ENCODE data around the gene GLI3. TPM values are rescaled to one million over a fixed set of nuclear protein-coding genes. Genes with fewer than 3 reads are reported as not detected.

The GLI3 gene
- polyA plus RNA-seq, 3 donors = 13.3 to 16.8 (median 16.5) TPM

GRCh38 chr7:42143711-42144600 is 93.1 kb downstream of the GLI3 start:
- no peak for DNase-seq

DNA sequence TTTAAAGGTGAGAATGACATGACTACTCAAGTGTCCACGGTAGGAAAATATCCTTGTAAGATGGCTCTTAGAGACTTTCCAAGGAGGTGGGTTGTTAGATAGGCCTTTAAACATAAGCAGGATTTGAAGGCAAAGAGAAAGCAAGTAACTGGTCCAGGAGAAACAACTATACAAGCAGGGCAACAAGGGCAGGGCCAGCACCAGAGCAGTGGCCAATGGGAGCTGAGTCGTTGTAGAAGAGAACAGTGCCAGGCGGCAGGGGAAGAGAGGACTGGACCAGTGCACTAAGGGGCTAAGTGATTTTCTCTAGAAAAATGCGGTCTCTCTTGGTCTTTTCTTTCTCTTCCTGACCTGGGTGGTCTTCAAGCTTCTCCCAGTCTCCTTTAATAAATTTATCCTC is 94.9 kb downstream of the GLI3 start:
- DNase-seq = no peak

GRCh38 chr7:42139751-42140150 is 97.3 kb downstream of the GLI3 start:
- DNase-seq = no peak

DNA sequence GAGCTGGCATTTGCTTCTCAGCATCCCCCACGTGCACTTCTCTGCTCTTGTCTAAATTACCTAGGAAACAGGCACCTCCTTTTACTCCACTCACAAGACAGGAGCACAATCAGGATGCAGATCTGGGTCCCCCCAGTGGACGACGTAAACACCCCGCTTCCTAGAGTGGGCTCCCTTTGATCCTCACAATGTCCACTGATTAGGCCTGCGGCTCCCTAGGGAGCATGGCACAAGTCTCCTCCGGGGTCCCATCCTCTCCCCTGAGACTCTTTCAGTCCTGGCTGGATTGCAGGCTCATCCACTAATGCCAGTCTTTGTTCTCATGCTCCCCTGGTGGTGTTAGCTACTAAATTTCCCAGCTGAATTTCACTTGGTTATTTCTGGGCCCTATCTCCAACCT is 98.3 kb downstream of the GLI3 start:
- DNase-seq = no peak

DNA sequence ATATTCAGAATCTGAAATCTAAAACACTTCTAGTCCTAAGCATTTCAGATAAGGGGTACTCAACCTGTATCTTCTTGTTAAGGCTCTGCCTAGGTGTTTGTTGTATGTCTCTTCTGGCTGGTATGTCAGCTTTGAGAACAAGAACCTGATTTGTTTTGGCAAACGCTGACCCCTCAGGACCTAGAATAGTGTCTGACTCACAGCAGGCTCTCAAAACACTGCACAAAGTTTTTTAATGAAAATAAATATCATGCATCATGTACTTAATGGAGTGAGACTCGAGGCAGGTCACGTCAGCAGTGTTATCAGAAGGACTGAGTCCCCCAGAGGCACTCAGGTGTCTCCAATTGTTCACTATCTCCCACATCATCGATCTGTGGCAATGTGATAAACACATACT is 99.1 kb downstream of the GLI3 start:
- DNase-seq = no peak

- no peak for DNase-seq
These were observed 99.6 kb downstream of the GLI3 start for GRCh38 chr7:42137431-42137830.

DNA sequence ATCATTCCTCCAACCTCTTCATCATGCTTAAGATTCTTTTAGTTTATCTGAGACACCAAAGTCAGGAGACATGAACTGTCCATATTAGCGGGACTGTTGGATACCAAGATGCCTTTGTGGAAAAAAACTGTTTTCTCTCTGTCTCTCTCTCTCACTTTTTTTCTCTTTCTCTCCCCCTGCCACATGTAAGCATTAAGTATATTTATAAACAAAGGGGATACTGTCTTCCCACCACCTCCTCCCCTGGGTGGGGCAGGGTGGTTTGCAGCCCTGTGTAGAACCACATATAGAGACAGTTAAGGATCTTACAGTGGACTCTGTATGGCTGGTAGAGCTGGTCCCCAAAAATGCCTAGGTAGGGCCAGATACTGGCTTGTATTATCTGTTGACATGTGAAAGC is 101.3 kb downstream of the GLI3 start:
- DNase-seq = no peak

GRCh38 chr7:42134276-42134876 is 102.6 kb downstream of the GLI3 start:
- no peak for DNase-seq

GRCh38 chr7:42133321-42133720 is 103.7 kb downstream of the GLI3 start:
- DNase-seq = no peak

DNA sequence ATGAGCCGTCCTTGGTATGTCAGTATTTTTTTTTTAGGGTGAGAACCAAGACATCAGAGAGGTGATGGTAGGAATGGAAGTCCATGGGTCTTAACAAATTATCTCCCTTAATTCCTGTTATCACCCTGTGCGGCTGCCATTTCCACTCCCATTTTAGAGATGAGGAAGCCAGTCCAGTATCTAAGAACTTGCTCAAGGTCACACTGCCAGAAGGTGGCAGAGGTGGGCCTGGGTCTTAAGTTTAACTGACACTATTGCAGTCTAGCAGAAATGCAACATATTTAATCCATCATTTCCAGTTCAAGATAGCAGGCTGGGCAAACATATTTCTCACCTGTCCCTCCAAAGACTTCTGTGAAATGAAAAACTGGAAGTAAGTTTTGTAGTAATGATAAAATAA is 108.3 kb downstream of the GLI3 start:
- no peak for DNase-seq

GRCh38 chr7:42127232-42127622 is 109.8 kb downstream of the GLI3 start:
- DNase-seq = no peak

DNA sequence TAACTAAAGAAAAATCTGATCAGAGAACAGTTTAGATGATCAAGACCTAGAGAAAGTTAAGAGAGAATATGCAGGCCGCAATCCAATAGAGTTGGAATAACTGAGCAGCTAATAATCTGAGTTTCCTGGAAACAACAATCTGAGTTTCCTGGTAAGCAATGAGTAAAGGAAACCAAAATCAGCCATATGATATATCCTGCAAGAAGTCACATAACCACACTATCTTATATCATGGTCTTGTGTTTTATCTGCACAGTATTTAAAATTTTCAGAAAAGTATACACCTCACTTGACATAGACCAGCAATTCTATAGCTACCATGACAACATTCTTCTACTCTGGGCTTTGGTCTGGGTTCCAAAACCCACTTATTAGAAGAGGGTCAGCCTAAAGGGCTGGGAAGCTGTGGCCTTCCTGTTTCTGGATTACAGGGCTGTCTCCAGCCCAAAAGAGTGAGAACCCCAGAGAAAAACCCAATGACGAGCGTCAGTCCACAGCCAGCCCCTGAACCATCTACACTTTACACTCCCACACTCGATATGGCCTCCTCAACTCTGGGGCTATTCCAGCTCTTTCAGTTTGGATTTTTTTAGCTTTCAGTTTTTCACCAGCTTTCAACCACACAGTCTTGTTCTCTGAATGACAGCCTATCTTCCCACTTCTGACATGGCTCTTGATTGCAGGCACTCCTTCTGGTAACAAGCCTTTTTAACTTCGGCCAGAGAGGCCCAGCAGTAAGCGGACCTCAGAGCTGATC is 110.4 kb downstream of the GLI3 start:
- DNase-seq = no peak

- no peak for DNase-seq
These were observed 111.7 kb downstream of the GLI3 start for GRCh38 chr7:42125321-42125720.

GRCh38 chr7:42123716-42124115 is 113.3 kb downstream of the GLI3 start:
- DNase-seq = no peak

GRCh38 chr7:42120191-42120590 is 116.8 kb downstream of the GLI3 start:
- no peak for DNase-seq

GRCh38 chr7:42117201-42117600 is 119.8 kb downstream of the GLI3 start:
- DNase-seq = no peak

- DNase-seq = no peak
These were observed 121.2 kb downstream of the GLI3 start for GRCh38 chr7:42115795-42116194.

DNA sequence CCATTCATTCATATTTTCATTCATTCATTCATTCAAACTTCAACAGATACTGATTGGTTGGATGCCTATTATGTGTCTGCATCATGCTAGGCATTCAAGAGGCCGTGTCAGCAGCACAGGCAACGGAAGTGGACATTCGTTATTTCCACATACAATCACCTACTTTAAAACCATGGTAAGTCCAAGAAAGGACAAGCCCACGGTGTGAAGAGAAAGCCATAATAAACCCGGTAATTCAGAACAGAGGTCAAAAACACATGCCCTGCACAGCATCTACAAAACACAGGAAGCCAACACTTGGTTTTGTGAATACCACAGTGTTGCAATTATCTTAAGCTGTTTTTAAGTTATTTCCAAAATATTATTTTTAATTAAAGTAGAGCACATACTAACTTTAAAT is 126.7 kb downstream of the GLI3 start:
- no peak for DNase-seq

DNA sequence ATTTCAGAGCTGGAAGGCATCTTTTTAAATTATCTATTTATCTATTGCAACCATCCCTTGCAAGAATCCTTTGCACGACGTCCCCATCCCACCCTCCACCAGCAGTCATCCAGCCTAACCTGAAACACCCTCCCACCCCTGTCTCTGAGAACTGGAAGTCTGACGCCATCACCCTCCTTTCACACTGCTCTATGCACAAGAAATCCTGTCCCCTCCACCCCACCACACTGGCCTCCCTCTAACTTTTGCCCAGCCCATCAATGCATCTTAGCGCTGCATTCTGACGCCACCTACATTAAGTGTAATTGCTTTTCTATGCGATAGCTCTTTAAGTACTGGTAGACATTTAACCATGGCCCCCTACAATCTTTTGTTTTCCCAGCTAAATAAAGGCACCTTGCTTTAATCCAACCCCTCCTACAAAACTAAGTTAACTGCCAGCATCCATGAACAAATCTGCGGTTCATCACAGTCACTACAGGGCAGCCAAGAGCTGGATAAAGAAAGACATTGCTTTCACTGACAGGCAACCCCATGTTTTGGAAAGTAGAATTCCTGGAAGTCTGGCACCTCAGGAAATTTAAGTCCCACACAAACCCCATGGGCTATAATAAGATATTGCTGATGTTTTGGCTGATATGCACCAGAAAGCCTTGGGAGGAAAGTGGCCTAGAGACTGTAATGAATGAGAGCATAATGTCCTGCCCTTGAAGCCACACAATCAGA is 128.0 kb downstream of the GLI3 start:
- DNase-seq = no peak

- peak; percentile 58 for DNase-seq
These were observed 129.3 kb downstream of the GLI3 start for GRCh38 chr7:42107484-42108240.

DNA sequence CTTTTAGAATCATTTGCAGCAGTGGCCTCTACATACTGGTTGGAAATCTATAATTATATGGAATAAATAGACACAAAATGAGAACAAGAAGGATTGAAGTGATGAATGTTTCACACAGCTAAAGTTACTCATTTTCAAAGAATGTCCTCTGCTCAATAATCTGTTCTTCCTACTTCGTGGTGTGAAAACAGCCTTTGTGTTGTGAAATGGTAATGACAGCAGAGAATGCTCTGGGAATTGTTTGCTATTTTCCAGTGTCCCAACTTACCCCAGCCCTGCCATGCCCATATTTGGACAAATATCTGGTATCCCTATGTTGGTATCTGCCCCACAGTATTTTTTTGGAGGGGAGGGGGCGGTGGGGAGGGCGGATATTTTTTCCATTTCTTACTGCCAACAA is 130.4 kb downstream of the GLI3 start:
- DNase-seq = no peak

Data from renal pelvis (tissue), 4 donors.